K562 (cell line): Measurements from ENCODE around the gene POU3F1.

Experiments used
- CBX5 ChIP-seq: IDR thresholded peaks from 2 replicates; pipeline ENCODE4 v1.6.1; 2014; ENCODE audit warnings: low read depth, borderline replicate concordance
- EZH2 ChIP-seq: IDR thresholded peaks from 2 replicates; pipeline ENCODE4 v1.6.1; 2012; ENCODE audit warnings: low read depth, mild to moderate bottlenecking, inconsistent platforms, low read length, borderline replicate concordance
- HNRNPUL1 ChIP-seq: fragments of 200-400 bp; formaldehyde crosslinking; IDR thresholded peaks from 2 replicates; pipeline ENCODE4 v1.6.1; 2017; ENCODE audit warnings: low read length
- JUND ChIP-seq, 2 experiments: IDR thresholded peaks; 2 replicates in 1 of 2; 3 replicates in 1 of 2; pipeline ENCODE4 v1.6.1; 2011; ENCODE audit warnings: borderline replicate concordance in 2 of 2, low read depth in 2 of 2, low read length in 2 of 2, improper control_type of control experiment in 1 of 2, missing biosample characterization in 1 of 2, missing genetic modification characterization in 1 of 2, missing genetic modification reagents in 1 of 2
- KAT8 ChIP-seq: fragments of 450-650 bp; IDR thresholded peaks from 2 replicates; pipeline ENCODE4 v1.6.1; 2016; ENCODE audit warnings: low read depth, mild to moderate bottlenecking
- MYNN ChIP-seq, 2 experiments: sonication (generic); formaldehyde crosslinking in 1 of 2; IDR thresholded peaks; 2 replicates each; pipeline versions ENCODE4 v1.5.0 to v1.6.1; 2016 to 2020; ENCODE audit warnings: antibody characterized with exemption in 1 of 2, missing genetic modification reagents in 1 of 2
- POLR2A ChIP-seq: fragments of 450-650 bp; conservative IDR thresholded peaks from 2 replicates; pipeline ENCODE4 v1.6.1; 2016
- POLR2AphosphoS5 ChIP-seq: IDR thresholded peaks from 2 replicates; pipeline ENCODE4 v1.6.1; 2011; ENCODE audit warnings: mild to moderate bottlenecking, low read depth, low read length, moderate library complexity; ENCODE audit not compliant: control insufficient read depth, insufficient read depth
- STAT5B ChIP-seq: fragments of 250-450 bp; sonication (Bioruptor Pico); IDR thresholded peaks from 2 replicates; pipeline ENCODE4 v1.8.0; 2021; ENCODE audit warnings: mild to moderate bottlenecking, inconsistent platforms
- TEAD4 ChIP-seq, 2 experiments: sonication (generic) in 1 of 2; formaldehyde crosslinking in 1 of 2; IDR thresholded peaks; 2 replicates each; pipeline versions ENCODE4 v1.6.1 to v1.8.0; 2012 to 2022; ENCODE audit warnings: borderline replicate concordance in 1 of 2, inconsistent platforms in 1 of 2, low read length in 1 of 2, mild to moderate bottlenecking in 1 of 2, missing genetic modification reagents in 1 of 2
- ZFX ChIP-seq: sonication (generic); formaldehyde crosslinking; IDR thresholded peaks from 2 replicates; pipeline ENCODE4 v1.8.0; 2022; ENCODE audit warnings: mild to moderate bottlenecking, missing genetic modification reagents, moderate library complexity
- ZNF134 ChIP-seq: fragments of 250-450 bp; sonication (Bioruptor Pico); conservative IDR thresholded peaks from 2 replicates; pipeline ENCODE4 v1.4.0; 2020
- TF ChIP-seq, protein P1 (sequence below): fragments of 250-450 bp; sonication (Bioruptor Pico); IDR thresholded peaks from 2 replicates; pipeline ENCODE4 v1.4.0; 2020
- TF ChIP-seq, protein P2 (sequence below), 3 experiments: IDR thresholded peaks in 2 of 3; conservative IDR thresholded peaks in 1 of 3; 2 replicates each; pipeline ENCODE4 v1.5.1; 2011 to 2012; ENCODE audit warnings: low read length in 3 of 3, mild to moderate bottlenecking in 3 of 3, control low read depth in 2 of 3, improper control_type of control experiment in 1 of 3, inconsistent platforms in 1 of 3, low read depth in 1 of 3, mixed read lengths in 1 of 3, moderate library complexity in 1 of 3; ENCODE audit not compliant: insufficient read depth in 2 of 3

DNA sequence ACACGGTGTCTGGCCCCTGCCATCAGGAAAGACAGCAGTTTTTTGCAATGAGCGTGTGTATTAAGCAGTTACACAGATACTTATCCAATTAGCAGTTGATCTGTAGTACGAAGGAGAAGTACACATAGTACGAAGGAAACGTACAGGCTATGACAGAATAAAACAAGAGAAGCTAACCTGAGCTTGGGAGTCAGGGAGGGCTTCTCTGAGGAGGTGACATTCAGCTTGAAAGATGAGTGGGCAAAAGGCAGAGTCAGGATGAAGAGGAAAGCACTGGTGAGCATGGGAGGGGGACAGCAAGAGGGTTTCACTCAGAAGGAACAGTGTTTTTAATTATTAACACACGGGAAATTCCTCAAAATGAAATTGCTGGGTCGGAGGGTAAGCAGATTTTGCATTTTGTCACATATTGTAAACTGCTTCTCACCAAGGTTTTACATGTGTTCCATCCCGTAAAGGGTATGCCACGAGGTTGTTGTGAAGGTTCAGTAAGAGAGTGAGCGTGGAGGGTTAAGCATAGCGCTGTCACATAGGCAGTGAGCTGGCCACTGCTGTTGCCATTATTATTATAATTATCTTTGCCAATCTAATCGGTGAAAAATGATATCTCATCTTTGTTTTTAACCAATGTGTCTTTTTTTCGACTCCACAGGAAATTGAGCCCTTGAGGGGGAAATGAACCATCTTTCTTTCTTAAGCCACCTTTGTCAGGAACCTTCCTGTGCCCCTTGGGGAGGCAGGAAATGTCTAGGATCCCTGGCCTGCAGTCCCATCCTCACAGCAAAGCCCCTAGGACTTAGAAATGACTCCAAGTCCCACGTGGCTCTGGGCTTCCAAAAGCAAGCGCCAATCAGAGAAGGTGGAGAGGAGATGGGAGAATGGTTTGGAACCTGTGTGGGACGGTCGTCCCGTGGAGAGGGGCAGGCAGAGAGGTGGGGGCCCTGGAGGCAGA lies 47.3 kb upstream of the POU3F1 start:
- TF ChIP-seq CBX5 (no peak), POLR2AphosphoS5 (no peak), MYNN (IDR thresholded peaks at IDR 0.05) (no peak), MYNN (CRISPR knock-in tag; IDR thresholded peaks at IDR 0.05) (no peak), TEAD4 (IDR thresholded peaks at IDR 0.05; ENCODE audit: low read length) (no peak), TEAD4 (CRISPR knock-in tag; IDR thresholded peaks at IDR 0.05; ENCODE audit: borderline replicate concordance) (no peak), STAT5B (no peak), ZNF134 (no peak), ZFX (CRISPR knock-in tag) (no peak), KAT8 (no peak), POLR2A (no peak), HNRNPUL1 (no peak), EZH2 (no peak), JUND (IDR thresholded peaks at IDR 0.05; ENCODE audit: borderline replicate concordance, low read depth, low read length) (no peak), JUND (tag; IDR thresholded peaks at IDR 0.05; ENCODE audit: borderline replicate concordance, low read depth, low read length) (no peak)
- TF ChIP-seq, protein P1, sequence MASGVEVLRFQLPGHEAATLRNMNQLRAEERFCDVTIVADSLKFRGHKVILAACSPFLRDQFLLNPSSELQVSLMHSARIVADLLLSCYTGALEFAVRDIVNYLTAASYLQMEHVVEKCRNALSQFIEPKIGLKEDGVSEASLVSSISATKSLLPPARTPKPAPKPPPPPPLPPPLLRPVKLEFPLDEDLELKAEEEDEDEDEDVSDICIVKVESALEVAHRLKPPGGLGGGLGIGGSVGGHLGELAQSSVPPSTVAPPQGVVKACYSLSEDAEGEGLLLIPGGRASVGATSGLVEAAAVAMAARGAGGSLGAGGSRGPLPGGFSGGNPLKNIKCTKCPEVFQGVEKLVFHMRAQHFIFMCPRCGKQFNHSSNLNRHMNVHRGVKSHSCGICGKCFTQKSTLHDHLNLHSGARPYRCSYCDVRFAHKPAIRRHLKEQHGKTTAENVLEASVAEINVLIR (CRISPR knock-in tag), result no peak
- TF ChIP-seq, protein P2, sequence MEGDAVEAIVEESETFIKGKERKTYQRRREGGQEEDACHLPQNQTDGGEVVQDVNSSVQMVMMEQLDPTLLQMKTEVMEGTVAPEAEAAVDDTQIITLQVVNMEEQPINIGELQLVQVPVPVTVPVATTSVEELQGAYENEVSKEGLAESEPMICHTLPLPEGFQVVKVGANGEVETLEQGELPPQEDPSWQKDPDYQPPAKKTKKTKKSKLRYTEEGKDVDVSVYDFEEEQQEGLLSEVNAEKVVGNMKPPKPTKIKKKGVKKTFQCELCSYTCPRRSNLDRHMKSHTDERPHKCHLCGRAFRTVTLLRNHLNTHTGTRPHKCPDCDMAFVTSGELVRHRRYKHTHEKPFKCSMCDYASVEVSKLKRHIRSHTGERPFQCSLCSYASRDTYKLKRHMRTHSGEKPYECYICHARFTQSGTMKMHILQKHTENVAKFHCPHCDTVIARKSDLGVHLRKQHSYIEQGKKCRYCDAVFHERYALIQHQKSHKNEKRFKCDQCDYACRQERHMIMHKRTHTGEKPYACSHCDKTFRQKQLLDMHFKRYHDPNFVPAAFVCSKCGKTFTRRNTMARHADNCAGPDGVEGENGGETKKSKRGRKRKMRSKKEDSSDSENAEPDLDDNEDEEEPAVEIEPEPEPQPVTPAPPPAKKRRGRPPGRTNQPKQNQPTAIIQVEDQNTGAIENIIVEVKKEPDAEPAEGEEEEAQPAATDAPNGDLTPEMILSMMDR (IDR thresholded peaks at IDR 0.05 in 2 of 3, conservative IDR thresholded peaks at IDR 0.05 in 1 of 3; ENCODE audit: insufficient read depth in 2 of 3, low read depth in 1 of 3, low read length in 3 of 3), result no peak
